CD4-positive, alpha-beta T cell treated with Interleukin-6 at 100 ng/mL for 8 hours (primary cell): ENCODE measurements around the gene RIMS4.

Experiments
- DNase-seq: peaks from one replicate; pipeline ENCODE4 v3.0.0-alpha.2; 2020; ENCODE audit warnings: mixed read lengths, low spot score

RIMS4 gene

DNA sequence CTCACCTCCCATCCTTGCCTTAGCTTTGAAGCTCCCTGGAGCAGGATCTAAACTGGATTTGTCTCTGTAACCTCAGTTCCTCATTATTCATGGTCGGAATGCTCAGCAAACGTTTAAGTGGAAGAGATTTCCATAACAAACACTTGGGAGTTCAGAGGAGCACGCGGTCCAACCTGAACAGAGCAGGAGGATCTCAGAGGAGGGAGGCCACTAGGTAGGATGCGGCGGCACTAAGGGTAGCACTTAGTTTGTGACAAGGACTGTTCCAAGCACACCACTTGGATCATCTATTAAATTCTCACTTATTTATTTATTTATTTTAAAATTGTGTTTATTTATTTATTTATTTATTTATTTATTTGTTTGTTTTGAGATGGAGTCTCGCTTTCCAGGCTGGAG lies 108.5 kb downstream of the RIMS4 start:
- no peak for DNase-seq
